RWPE2 (cell line): ENCODE results near the gene MYZAP.
A peak's percentile ranks its signal among the peaks of the same experiment; 100 is the strongest.

Experiments used
- ATAC-seq: fragments of 200-7000 bp; cut with Tn5 transposase; 3 replicates; pipeline ENCODE4 v1.9.1; 2021; ENCODE audit warnings: low read depth
- DNase-seq: peaks from one replicate; pipeline ENCODE4 v3.0.0-alpha.2; 2020; ENCODE audit warnings: low spot score
- H3K27ac ChIP-seq: fragments of 450-650 bp; 2 replicates; pipeline ENCODE4 v1.5.1; 2017; ENCODE audit warnings: mild to moderate bottlenecking; ENCODE audit not compliant: poor library complexity, severe bottlenecking
- H3K27me3 ChIP-seq: fragments of 250-450 bp; sonication (Bioruptor Pico); 2 replicates; pipeline ENCODE4 v1.5.1; 2021; ENCODE audit warnings: mild to moderate bottlenecking, moderate library complexity; ENCODE audit not compliant: insufficient read depth, poor library complexity, severe bottlenecking
- H3K36me3 ChIP-seq: fragments of 250-450 bp; sonication (Bioruptor Pico); 2 replicates; pipeline ENCODE4 v1.5.1; 2020; ENCODE audit warnings: low read depth, mild to moderate bottlenecking, moderate library complexity
- H3K4me1 ChIP-seq: fragments of 250-450 bp; sonication (Bioruptor Pico); 2 replicates; pipeline ENCODE4 v1.5.1; 2021; ENCODE audit warnings: mild to moderate bottlenecking, moderate library complexity; ENCODE audit not compliant: insufficient read depth, poor library complexity, severe bottlenecking
- H3K4me3 ChIP-seq: fragments of 250-450 bp; sonication (Bioruptor Pico); 2 replicates; pipeline ENCODE4 v1.5.1; 2021; ENCODE audit warnings: mild to moderate bottlenecking, moderate library complexity; ENCODE audit not compliant: severe bottlenecking
- H3K9me3 ChIP-seq: fragments of 250-450 bp; sonication (Bioruptor Pico); 2 replicates; pipeline ENCODE4 v1.5.1; 2021; ENCODE audit warnings: mild to moderate bottlenecking, moderate library complexity; ENCODE audit not compliant: severe bottlenecking
- CTCF ChIP-seq: fragments of 450-650 bp; IDR thresholded peaks from one replicate; pipeline ENCODE4 v1.5.1; 2017; ENCODE audit warnings: mild to moderate bottlenecking, moderate library complexity; ENCODE audit not compliant: poor library complexity, severe bottlenecking

MYZAP gene

GRCh38 chr15:57667171-57667849, 75.6 kb downstream of the MYZAP start:
- no peaks in the 10 kb centered on the region for H3K27me3 ChIP-seq
- TF ChIP-seq CTCF = peak; percentile 94
- H3K4me1 ChIP-seq = peaks cover 22% of the 10 kb centered on the region
- ATAC-seq = peak; percentile 72
- H3K27ac ChIP-seq = peak overlapping the region; percentile 5
- H3K9me3 ChIP-seq = peaks cover 4% of the 10 kb centered on the region
- no peak for DNase-seq
- peaks cover 7% of the 10 kb centered on the region for H3K36me3 ChIP-seq
- no peak overlapping the region for H3K4me3 ChIP-seq

GRCh38 chr15:57668016-57668415, 76.3 kb downstream of the MYZAP start:
- H3K27ac ChIP-seq = peak overlapping the region; percentile 5
- peaks cover 4% of the 10 kb centered on the region for H3K9me3 ChIP-seq
- DNase-seq (no peak), ATAC-seq (no peak)
- no peak for TF ChIP-seq CTCF
- H3K4me3 ChIP-seq = no peak overlapping the region
- peaks cover 22% of the 10 kb centered on the region for H3K4me1 ChIP-seq
- H3K27me3 ChIP-seq = no peaks in the 10 kb centered on the region
- peaks cover 7% of the 10 kb centered on the region for H3K36me3 ChIP-seq

DNA sequence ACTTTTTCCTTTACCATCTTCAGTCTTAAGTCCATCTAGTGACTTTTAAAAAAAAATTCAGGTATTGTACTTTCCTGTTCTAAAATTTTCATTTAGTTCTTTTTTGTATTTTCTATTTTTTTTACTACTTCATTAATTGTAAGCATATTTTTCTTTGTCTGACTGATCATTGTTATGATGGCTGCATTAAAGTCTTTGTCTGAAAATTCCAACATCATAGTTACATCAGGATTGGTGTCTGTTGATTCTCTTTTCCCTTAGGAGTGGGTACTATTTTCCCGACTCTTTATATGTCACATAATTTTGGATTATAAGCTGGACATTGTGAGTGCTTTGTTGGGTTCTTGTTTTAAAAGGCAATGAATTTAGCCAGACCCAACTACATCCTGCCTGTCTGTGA, 79.9 kb downstream of the MYZAP start:
- no peak for TF ChIP-seq CTCF
- no peaks in the 10 kb centered on the region for H3K27me3 ChIP-seq
- DNase-seq = no peak
- no peak overlapping the region for H3K27ac ChIP-seq
- no peak for ATAC-seq
- H3K36me3 ChIP-seq = peaks cover 7% of the 10 kb centered on the region
- H3K9me3 ChIP-seq = peaks cover 4% of the 10 kb centered on the region
- H3K4me3 ChIP-seq = no peak overlapping the region
- H3K4me1 ChIP-seq = peaks cover 27% of the 10 kb centered on the region

- H3K4me3 ChIP-seq = no peak overlapping the region
- peaks cover 4% of the 10 kb centered on the region for H3K36me3 ChIP-seq
- peaks cover 4% of the 10 kb centered on the region for H3K9me3 ChIP-seq
- peak; percentile 76 for ATAC-seq
- no peaks in the 10 kb centered on the region for H3K27me3 ChIP-seq
- DNase-seq = no peak
- no peak overlapping the region for H3K27ac ChIP-seq
- H3K4me1 ChIP-seq = peaks cover 27% of the 10 kb centered on the region
- no peak for TF ChIP-seq CTCF
These were observed 83.9 kb downstream of the MYZAP start for GRCh38 chr15:57675481-57676181.

DNA sequence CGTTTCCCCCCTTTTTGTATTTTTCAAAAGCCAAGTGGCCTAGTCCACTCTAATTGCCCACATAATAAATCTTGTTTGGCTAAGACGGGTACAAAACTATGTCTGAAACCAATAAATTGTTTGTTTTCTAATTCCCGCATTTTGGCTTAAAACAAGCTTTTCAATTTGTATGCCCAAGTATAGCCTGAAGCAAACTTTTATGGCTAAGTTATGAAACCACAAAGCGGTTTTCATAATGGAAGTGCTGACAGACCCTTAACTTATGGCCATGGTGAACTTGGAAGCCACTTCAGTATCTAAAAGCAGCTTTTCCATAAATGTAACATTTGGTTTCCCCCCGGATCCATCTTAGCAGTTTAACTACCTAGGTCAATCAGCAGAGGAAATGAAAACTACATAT, 84.9 kb downstream of the MYZAP start:
- no peak for ATAC-seq
- H3K4me1 ChIP-seq = peaks cover 30% of the 10 kb centered on the region
- H3K27ac ChIP-seq = no peak overlapping the region
- H3K4me3 ChIP-seq = no peak overlapping the region
- H3K9me3 ChIP-seq = no peaks in the 10 kb centered on the region
- H3K36me3 ChIP-seq = no peaks in the 10 kb centered on the region; the same call in 1 of the 2 replicates
- no peaks in the 10 kb centered on the region for H3K27me3 ChIP-seq
- TF ChIP-seq CTCF = no peak
- no peak for DNase-seq
